AG04449 (cell line): ENCODE results near the gene SUGCT.

ENCODE experiments used
- CTCF ChIA-PET: fragments of 350-600 bp; formaldehyde crosslinking; extraction: SDS; loops from one replicate; lab custom pipeline; 2021; ENCODE audit warnings: antibody characterized with exemption; lab: Yijun Ruan, JAX
- POLR2A ChIA-PET: fragments of 400-600, 350-600 bp; formaldehyde crosslinking; extraction: SDS; loops from one replicate; lab custom pipeline; 2020; ENCODE audit warnings: antibody characterized with exemption, inconsistent platforms; lab: Yijun Ruan, JAX
- DNase-seq: peaks from one replicate; pipeline ENCODE4 v3.0.0-alpha.2; 2010; ENCODE audit warnings: low read depth, low spot score
- H3K4me3 ChIP-seq: 2 replicates; pipeline ENCODE4 v1.5.1; 2011; ENCODE audit warnings: low read depth, mild to moderate bottlenecking, control low read depth, low read length
- CTCF ChIP-seq: IDR thresholded peaks from one replicate; pipeline ENCODE4 v1.5.1; 2011; ENCODE audit warnings: mild to moderate bottlenecking, moderate library complexity, low read length, control low read depth, inconsistent platforms; ENCODE audit not compliant: insufficient read depth; ENCODE audit errors: missing control alignments

The SUGCT gene

DNA sequence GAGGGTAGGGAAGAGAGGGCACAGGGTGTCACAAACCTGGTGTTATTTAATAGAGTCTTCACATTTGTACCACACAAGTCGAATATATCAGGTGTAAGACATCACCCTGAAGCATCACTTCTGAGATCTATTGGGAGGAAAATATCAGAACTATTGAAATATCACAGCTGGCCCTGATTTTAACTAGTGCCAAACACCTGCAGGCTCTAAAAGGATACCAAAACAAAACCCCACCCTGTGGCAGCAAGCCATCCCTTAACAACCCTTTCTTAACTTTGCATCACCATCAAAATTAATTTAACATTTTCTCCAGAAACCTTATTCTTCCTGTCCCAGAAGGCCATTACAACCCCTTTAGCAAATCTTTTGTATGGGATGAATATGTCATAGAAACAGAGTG is 365.4 kb downstream of the SUGCT start:
- TF ChIP-seq CTCF, result no peak
- H3K4me3 ChIP-seq, result no peak overlapping the region
- ChIA-PET CTCF (no interaction called here), POLR2A (no interaction called here)
- DNase-seq, result no peak

- no peak for TF ChIP-seq CTCF
- POLR2A ChIA-PET, result no interaction called here
- no peak for DNase-seq
- CTCF ChIA-PET, result interaction anchor here (1.5 kb wide), 1 partner anchor 11 kb away, joined by 3 read pairs; no protein-coding TSS in a partner anchor
- H3K4me3 ChIP-seq, result no peak overlapping the region
Observed at GRCh38 chr7:40502359-40502758, 367.6 kb downstream of the SUGCT start.

DNA sequence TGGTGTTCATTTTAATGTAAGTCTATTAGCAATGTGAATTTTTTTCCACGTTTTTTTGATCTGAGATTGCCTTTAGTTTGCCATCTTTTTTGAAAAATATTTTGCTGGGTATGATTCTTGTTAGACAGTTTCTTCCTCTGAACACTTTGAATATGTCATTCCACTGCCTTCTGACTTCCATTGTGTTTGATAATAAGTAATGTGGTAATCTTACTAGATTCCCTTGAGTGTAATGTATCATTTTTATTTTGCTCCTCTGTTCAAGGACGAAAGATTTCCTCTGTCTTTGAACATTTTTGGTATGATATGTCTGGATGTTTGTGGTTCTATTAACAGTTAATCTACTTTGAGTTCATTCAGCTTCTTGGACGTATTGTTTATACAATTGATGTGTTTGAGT is 371.4 kb downstream of the SUGCT start:
- H3K4me3 ChIP-seq, result no peak overlapping the region
- no peak for TF ChIP-seq CTCF
- POLR2A ChIA-PET, result no interaction called here
- CTCF ChIA-PET, result interaction anchor here (1.4 kb wide), 1 partner anchor 176 kb away, joined by 3 read pairs; no protein-coding TSS in a partner anchor
- DNase-seq, result no peak

- DNase-seq, result no peak
- ChIA-PET CTCF (interaction anchor here (1.4 to 2.0 kb wide), 2 partner anchors 14 to 177 kb away, joined by 3 to 4 read pairs; no protein-coding TSS in a partner anchor), POLR2A (no interaction called here)
- no peak for TF ChIP-seq CTCF
- no peak overlapping the region for H3K4me3 ChIP-seq
Observed at GRCh38 chr7:40507166-40507565, 372.4 kb downstream of the SUGCT start.

DNA sequence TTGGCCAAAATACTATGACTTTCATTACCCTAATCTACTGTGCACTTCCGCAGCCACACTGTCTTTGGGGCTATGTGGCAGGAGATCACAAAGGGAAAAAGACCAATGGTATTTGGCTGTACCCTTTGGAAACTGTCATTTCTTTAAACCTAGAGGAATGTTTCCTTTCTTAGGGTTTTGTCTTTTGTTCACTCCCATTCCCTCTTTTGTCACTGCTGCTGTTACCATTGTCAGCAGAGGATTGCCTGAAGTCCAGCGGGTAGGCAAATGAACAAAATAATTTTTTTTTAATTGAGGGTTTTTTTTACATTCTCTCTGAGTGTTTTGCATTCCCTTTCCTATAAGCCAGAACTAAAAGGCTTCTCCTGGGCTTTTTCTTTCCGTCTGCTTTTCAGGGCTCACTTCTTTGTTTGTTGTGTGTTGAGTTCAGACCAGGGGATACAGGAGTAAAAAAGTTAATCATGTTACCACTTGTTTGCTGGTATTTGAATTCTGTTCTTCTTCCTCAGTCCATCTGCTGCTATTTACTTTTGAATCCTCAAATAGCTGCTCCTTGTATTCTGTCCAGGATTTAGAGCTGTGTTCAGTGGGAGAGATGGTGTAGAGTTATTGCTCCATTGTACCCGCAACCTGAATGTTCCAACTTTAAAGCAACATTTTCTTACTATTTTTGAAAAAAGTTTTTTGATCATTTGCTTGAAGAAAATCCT is 374.6 kb downstream of the SUGCT start:
- no peak for TF ChIP-seq CTCF
- DNase-seq, result no peak
- ChIA-PET CTCF (no interaction called here), POLR2A (no interaction called here)
- H3K4me3 ChIP-seq, result no peak overlapping the region

DNA sequence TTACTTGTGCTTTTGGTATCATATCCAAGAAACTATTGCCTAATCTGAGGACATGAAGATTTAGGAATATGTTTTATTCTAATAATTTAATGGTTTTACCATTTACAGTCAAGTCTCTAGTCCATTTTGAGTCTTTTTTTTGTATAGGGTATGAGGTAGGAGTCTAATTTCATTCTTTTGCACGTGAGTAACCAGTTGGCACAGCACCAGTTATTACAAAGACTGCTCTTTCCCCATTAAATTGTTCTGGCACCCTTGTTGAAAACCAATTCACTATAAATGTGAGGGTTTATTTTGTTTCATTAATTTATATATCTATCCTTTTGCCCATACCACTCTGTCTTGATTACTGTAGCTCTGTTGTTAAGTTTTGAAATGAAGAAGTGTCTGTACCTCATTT is 381.6 kb downstream of the SUGCT start:
- no peak for DNase-seq
- H3K4me3 ChIP-seq, result no peak overlapping the region
- POLR2A ChIA-PET, result no interaction called here
- CTCF ChIA-PET, result no interaction called here
- no peak for TF ChIP-seq CTCF
